Ishikawa (cell line): ENCODE results near the gene PMPCB.

Experiments
- CEBPB ChIP-seq: IDR thresholded peaks from 2 replicates; pipeline ENCODE4 v1.6.1; 2012
- CREB1 ChIP-seq: IDR thresholded peaks from 2 replicates; pipeline ENCODE4 v1.6.1; 2012; ENCODE audit warnings: low read depth
- EGR1 ChIP-seq: IDR thresholded peaks from 2 replicates; pipeline ENCODE4 v1.6.1; 2012
- EP300 ChIP-seq: IDR thresholded peaks from 2 replicates; pipeline ENCODE4 v1.6.1; 2012; ENCODE audit warnings: borderline replicate concordance
- FOXM1 ChIP-seq: IDR thresholded peaks from 2 replicates; pipeline ENCODE4 v1.6.1; 2012; ENCODE audit warnings: low read depth, borderline replicate concordance
- NFIC ChIP-seq: IDR thresholded peaks from 2 replicates; pipeline ENCODE4 v1.6.1; 2012
- RAD21 ChIP-seq: IDR thresholded peaks from 2 replicates; pipeline ENCODE4 v1.6.1; 2012; ENCODE audit warnings: low read depth
- REST ChIP-seq: IDR thresholded peaks from 2 replicates; pipeline ENCODE4 v1.6.1; 2012; ENCODE audit warnings: low read depth, mild to moderate bottlenecking
- TAF1 ChIP-seq: IDR thresholded peaks from 2 replicates; pipeline ENCODE4 v1.6.1; 2012; ENCODE audit warnings: low read depth, mild to moderate bottlenecking
- TCF12 ChIP-seq: IDR thresholded peaks from 2 replicates; pipeline ENCODE4 v1.6.1; 2012; ENCODE audit warnings: low read depth
- TEAD4 ChIP-seq: IDR thresholded peaks from 2 replicates; pipeline ENCODE4 v1.6.1; 2012
- YY1 ChIP-seq: IDR thresholded peaks from 2 replicates; pipeline ENCODE4 v1.6.1; 2012; ENCODE audit warnings: low read depth
- ZBTB7A ChIP-seq: IDR thresholded peaks from 2 replicates; pipeline ENCODE4 v1.6.1; 2012; ENCODE audit warnings: low read depth
- TF ChIP-seq, protein P1 (sequence below): IDR thresholded peaks from 2 replicates; pipeline ENCODE4 v1.6.1; 2012
- TF ChIP-seq, protein P2 (sequence below): IDR thresholded peaks from 2 replicates; pipeline ENCODE4 v1.6.1; 2012

Gene PMPCB, protein sequence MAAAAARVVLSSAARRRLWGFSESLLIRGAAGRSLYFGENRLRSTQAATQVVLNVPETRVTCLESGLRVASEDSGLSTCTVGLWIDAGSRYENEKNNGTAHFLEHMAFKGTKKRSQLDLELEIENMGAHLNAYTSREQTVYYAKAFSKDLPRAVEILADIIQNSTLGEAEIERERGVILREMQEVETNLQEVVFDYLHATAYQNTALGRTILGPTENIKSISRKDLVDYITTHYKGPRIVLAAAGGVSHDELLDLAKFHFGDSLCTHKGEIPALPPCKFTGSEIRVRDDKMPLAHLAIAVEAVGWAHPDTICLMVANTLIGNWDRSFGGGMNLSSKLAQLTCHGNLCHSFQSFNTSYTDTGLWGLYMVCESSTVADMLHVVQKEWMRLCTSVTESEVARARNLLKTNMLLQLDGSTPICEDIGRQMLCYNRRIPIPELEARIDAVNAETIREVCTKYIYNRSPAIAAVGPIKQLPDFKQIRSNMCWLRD

DNA sequence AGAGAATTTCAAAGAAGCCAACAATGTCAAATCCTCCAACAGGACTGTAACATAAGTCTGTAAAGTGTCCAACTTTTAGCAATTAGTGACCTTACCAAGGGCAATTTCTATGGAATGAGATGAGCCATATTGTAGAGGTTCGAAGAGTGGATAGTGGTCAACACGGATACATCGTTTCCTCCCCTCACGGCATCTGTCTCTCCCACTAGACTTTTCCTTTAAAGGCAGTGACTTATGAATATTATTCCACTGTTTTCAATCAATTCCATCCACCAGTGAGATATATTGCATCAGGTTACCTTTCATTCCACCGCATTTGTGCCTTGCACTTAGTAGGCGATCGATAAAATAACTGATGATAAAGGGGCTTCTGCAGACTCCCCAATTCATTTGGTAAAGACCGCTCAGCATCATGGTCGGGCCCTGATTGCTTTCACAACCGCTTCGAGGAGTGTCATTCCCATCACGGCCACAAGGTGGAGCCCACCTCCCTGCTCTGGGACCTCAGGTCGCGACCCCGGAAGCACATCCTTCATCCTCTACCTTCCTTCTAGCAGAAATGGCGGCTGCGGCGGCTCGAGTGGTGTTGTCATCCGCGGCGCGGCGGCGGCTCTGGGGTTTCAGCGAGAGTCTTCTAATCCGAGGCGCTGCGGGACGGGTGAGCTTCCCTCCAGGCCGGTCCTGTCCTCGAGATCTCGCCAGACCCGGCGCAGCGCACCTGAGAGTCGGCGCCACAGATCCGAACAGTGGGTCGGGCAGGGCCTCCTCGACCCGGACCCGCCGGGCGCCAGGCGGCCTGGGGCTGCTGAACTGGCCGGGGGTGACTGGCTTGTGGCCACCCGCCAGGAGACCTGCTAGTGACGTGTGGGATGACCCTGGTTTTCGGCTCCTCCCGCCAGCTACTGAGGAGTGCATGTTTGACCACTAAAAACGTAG, at the start of gene PMPCB:
PMPCB (plus strand) TSS at position 535 of the 936 bp plus-strand sequence; CDS start at position 560, 25 bp downstream.
- TF ChIP-seq EP300 (no peak), ZBTB7A (no peak), CEBPB (peak; percentile 68; the same call in 1 of the 2 replicates), RAD21 (peak; percentile 70), CREB1 (no peak), TAF1 (peak; percentile 94), NFIC (no peak), EGR1 (no peak), FOXM1 (no peak), YY1 (peak; percentile 97), TCF12 (0 out of 2 replicates have a peak, but pooled peaks have one; percentile 45), REST (no peak), TEAD4 (peak; percentile 25; the same call in 1 of the 2 replicates)
- TF ChIP-seq, protein P1, sequence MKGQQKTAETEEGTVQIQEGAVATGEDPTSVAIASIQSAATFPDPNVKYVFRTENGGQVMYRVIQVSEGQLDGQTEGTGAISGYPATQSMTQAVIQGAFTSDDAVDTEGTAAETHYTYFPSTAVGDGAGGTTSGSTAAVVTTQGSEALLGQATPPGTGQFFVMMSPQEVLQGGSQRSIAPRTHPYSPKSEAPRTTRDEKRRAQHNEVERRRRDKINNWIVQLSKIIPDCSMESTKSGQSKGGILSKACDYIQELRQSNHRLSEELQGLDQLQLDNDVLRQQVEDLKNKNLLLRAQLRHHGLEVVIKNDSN, result no peak
- TF ChIP-seq, protein P2, sequence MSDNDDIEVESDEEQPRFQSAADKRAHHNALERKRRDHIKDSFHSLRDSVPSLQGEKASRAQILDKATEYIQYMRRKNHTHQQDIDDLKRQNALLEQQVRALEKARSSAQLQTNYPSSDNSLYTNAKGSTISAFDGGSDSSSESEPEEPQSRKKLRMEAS, result peak; percentile 79

- TF ChIP-seq CEBPB, result peak; percentile 57; the same call in 1 of the 2 replicates
Observed at GRCh38 chr7:103273374-103273773, 23.9 kb upstream of the PMPCB start.

- TF ChIP-seq, protein P2, result peak; percentile 97
- peak; percentile 57; the same call in 1 of the 2 replicates for TF ChIP-seq ZBTB7A
- TF ChIP-seq, protein P1, result peak; percentile 86
- TF ChIP-seq TAF1, result peak; percentile 26
- TF ChIP-seq EGR1, result peak; percentile 61
- TF ChIP-seq TEAD4, result 0 out of 2 replicates have a peak, but pooled peaks have one; percentile 7
- TF ChIP-seq YY1, result peak; percentile 77
Observed at GRCh38 chr7:103279963-103280802, 17.1 kb upstream of the PMPCB start.

DNA sequence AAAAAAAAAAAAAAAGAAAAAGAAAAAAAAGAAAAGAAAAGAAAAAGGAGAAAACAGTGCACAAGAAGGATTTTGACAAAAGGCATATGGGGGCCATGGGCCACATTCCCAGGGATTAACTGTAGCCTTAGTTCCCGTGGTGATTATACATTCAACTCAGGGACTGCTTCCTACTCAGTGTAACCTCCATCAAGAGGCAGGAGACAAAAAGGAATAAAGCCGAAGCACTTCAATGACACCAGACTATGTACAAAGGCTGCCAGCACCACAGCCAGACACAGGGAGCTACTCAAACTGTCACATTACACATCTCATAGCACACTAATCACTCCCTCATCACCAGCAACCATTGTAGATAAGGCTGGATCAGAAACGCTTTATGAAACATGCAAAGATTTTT, 5.1 kb upstream of the PMPCB start:
- TF ChIP-seq REST, result no peak
- TF ChIP-seq EGR1, result no peak
- TF ChIP-seq TEAD4, result no peak
- TF ChIP-seq CREB1, result no peak
- no peak for TF ChIP-seq EP300
- no peak for TF ChIP-seq ZBTB7A
- TF ChIP-seq NFIC, result no peak
- TF ChIP-seq TAF1, result no peak
- TF ChIP-seq, protein P1, result no peak
- TF ChIP-seq, protein P2, result no peak
- no peak for TF ChIP-seq RAD21
- TF ChIP-seq CEBPB, result no peak
- TF ChIP-seq TCF12, result no peak
- no peak for TF ChIP-seq YY1
- no peak for TF ChIP-seq FOXM1
